ENCODE measurements around the gene DAZ1. TPM values are rescaled to one million over a fixed set of nuclear protein-coding genes. Genes with fewer than 3 reads are reported as not detected.

DAZ1 gene
- total RNA-seq, result not detected in 2 replicates

GRCh38 chrY:23198908-23199307, at the start of gene DAZ1:
Gene DAZ1 (minus strand): TSS chrY:23199008. CDS start chrY:23198800, 208 bp downstream.

GRCh38 chrY:23219233-23219632, 20.4 kb upstream of the DAZ1 start, which contains the start of gene DAZ2:
Gene DAZ2 (plus strand): TSS chrY:23219533. CDS start chrY:23219741, 208 bp downstream.

Other genes with a start within 250 kb of the DAZ1 start
- not detected in 2 replicates for gene BPY2, start 214.7 kb downstream of the DAZ1 start, total RNA-seq
- not detected in 2 replicates for gene DAZ2, start 20.5 kb upstream of the DAZ1 start, total RNA-seq